Mesendoderm (in vitro differentiated cells): Measurements from ENCODE around the gene ITGAL.
"Not testable (repeated sequence)": the region's sequence is repeated elsewhere in the genome, so short reads cannot be mapped to it uniquely, and the experiment has no call there.

Source experiments
- DNase-seq: peaks from one replicate; pipeline ENCODE4 v3.0.0; 2013
- H2AK5ac ChIP-seq: 2 replicates; pipeline ENCODE4 v1.6.1; 2013; ENCODE audit warnings: low read length, inconsistent platforms
- H2BK120ac ChIP-seq: 2 replicates; pipeline ENCODE4 v1.6.1; 2013; ENCODE audit warnings: low read depth, mild to moderate bottlenecking, low read length, moderate library complexity, mixed read lengths
- H2BK15ac ChIP-seq: replicated peaks from 2 replicates; pipeline ENCODE4 v1.6.1; 2013; ENCODE audit warnings: low read depth, mild to moderate bottlenecking, moderate library complexity
- H2BK5ac ChIP-seq: 2 replicates; pipeline ENCODE4 v1.6.1; 2013; ENCODE audit warnings: low read length, inconsistent platforms
- H3K18ac ChIP-seq: 2 replicates; pipeline ENCODE4 v1.6.1; 2013; ENCODE audit warnings: mild to moderate bottlenecking, low read length, mixed read lengths
- H3K23ac ChIP-seq: one replicate; pipeline ENCODE4 v1.6.1; 2013; ENCODE audit warnings: low read length
- H3K27ac ChIP-seq: 2 replicates; pipeline ENCODE4 v1.5.1; 2013; ENCODE audit warnings: low read depth, mild to moderate bottlenecking, inconsistent platforms, low read length, moderate library complexity
- H3K27me3 ChIP-seq: 2 replicates; pipeline ENCODE4 v1.6.1; 2013; ENCODE audit warnings: low read length, control low read depth, mild to moderate bottlenecking, inconsistent platforms; ENCODE audit not compliant: insufficient read depth, poor library complexity
- H3K36me3 ChIP-seq: 2 replicates; pipeline ENCODE4 v1.6.1; 2013; ENCODE audit warnings: low read length, inconsistent platforms; ENCODE audit not compliant: control insufficient read depth, insufficient read depth
- H3K4ac ChIP-seq: one replicate; pipeline ENCODE4 v1.6.1; 2013; ENCODE audit warnings: low read depth, mild to moderate bottlenecking, low read length, moderate library complexity
- H3K4me1 ChIP-seq: 2 replicates; pipeline ENCODE4 v1.6.1; 2013; ENCODE audit warnings: low read depth, low read length, inconsistent platforms; ENCODE audit not compliant: control insufficient read depth
- H3K4me2 ChIP-seq: 2 replicates; pipeline ENCODE4 v1.6.1; 2013; ENCODE audit warnings: low read length
- H3K4me3 ChIP-seq: 2 replicates; pipeline ENCODE4 v1.5.1; 2013; ENCODE audit warnings: mild to moderate bottlenecking, low read length
- H3K56ac ChIP-seq: one replicate; pipeline ENCODE4 v1.6.1; 2013; ENCODE audit warnings: low read length
- H3K79me1 ChIP-seq: 2 replicates; pipeline ENCODE4 v1.6.1; 2013; ENCODE audit warnings: low read length, inconsistent platforms
- H3K79me2 ChIP-seq: 2 replicates; pipeline ENCODE4 v1.6.1; 2013; ENCODE audit warnings: mild to moderate bottlenecking, low read length; ENCODE audit not compliant: control insufficient read depth, insufficient read depth
- H3K9ac ChIP-seq: 2 replicates; pipeline ENCODE4 v1.6.1; 2013; ENCODE audit warnings: low read length, inconsistent platforms
- H4K5ac ChIP-seq: one replicate; pipeline ENCODE4 v1.6.1; 2013; ENCODE audit warnings: low read length
- H4K8ac ChIP-seq: one replicate; pipeline ENCODE4 v1.6.1; 2013; ENCODE audit warnings: low read depth, mild to moderate bottlenecking, control low read depth, low read length, moderate library complexity
- WGBS: extraction: QIAGEN DNeasy Blood & Tissue Kit; methylation state at CpG from one replicate; pipeline ENCODE4 v1.1.7; 2013; ENCODE audit warnings: low lambda C conversion rate, missing lambda C conversion rate; ENCODE audit not compliant: insufficient coverage; ENCODE audit errors: extremely low coverage; 5-methylcytosine and 5-hydroxymethylcytosine counted together

Gene ITGAL

GRCh38 chr16:30521873-30522641, 49.5 kb downstream of the ITGAL start:
- Histone ChIP-seq H3K36me3 (peaks cover 3% of the 10 kb centered on the region), H4K8ac (no peak overlapping the region), H2AK5ac (no peak overlapping the region), H3K23ac (no peak overlapping the region), H3K4me3 (no peak overlapping the region), H3K4me2 (no peak overlapping the region), H3K27ac (no peak overlapping the region), H2BK120ac (no peak overlapping the region), H3K18ac (no peak overlapping the region), H2BK5ac (no peak overlapping the region), H2BK15ac (no peak overlapping the region), H3K4me1 (peaks cover 2% of the 10 kb centered on the region), H3K9ac (no peak overlapping the region), H4K5ac (no peak overlapping the region), H3K79me1 (no peaks in the 10 kb centered on the region), H3K79me2 (no peaks in the 10 kb centered on the region), H3K4ac (no peak overlapping the region), H3K27me3 (no peaks in the 10 kb centered on the region), H3K56ac (no peak overlapping the region)
- no peak for DNase-seq
- no CpG with 5 or more reads among the region's 11 CpGs for WGBS

- not testable (repeated sequence) for H3K27me3 ChIP-seq, H2AK5ac ChIP-seq, H4K8ac ChIP-seq, H3K27ac ChIP-seq, H2BK15ac ChIP-seq, H2BK120ac ChIP-seq, H3K79me2 ChIP-seq, DNase-seq, H3K18ac ChIP-seq, H3K4ac ChIP-seq, H3K4me1 ChIP-seq, H2BK5ac ChIP-seq, H3K36me3 ChIP-seq, H3K23ac ChIP-seq, H3K56ac ChIP-seq, H3K79me1 ChIP-seq, H3K4me3 ChIP-seq, H3K4me2 ChIP-seq, H3K9ac ChIP-seq, H4K5ac ChIP-seq
- no CpG with 5 or more reads among the region's 12 CpGs for WGBS
These were observed 50.3 kb downstream of the ITGAL start for GRCh38 chr16:30522702-30523463.

DNA sequence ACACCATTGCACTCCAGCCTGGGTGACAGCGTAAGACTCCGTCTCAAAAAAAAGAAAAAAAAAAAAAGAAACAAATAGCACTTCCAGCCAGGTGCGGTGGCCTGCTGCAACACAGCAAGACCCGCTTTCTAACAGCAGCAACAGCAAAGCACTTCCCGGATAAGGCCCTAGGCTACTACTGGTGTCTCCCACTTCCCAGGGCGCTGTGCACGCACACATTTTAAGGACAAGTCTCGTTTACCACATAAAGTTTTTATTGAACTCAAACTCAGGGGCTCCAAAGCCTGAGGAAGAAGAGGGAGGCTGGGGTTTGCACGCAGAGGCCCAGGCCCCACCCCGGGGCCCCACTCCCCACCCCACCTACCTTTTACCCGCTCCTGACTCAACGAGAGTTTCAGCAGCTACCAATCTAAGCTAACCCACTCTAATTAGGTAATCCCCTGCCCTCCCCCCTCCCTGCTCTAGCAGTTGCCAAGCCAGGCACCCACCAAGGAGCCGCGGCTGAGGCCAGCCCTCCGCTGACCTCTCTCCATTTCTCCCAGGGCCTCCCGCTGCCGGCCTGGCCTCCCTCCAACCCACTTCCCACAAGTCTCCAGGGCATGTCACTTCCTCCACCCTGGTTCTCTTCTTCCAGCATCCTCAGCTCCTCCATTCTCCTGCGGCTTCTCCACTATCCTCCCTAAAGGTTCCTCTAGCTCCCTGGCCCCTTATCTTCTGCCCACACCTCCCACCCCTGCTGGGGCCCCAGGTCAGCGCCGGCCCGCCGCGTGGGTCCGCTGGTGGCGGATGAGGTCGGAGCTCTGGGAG, 51.4 kb downstream of the ITGAL start:
- Histone ChIP-seq H3K79me1 (no peaks in the 10 kb centered on the region), H3K4me2 (no peak overlapping the region), H3K4me3 (no peak overlapping the region), H3K27me3 (no peaks in the 10 kb centered on the region), H3K23ac (no peak overlapping the region), H3K9ac (no peak overlapping the region), H4K8ac (no peak overlapping the region), H3K56ac (no peak overlapping the region), H3K79me2 (no peaks in the 10 kb centered on the region), H2AK5ac (no peak overlapping the region), H3K18ac (no peak overlapping the region), H3K27ac (no peak overlapping the region), H3K4ac (no peak overlapping the region), H2BK5ac (no peak overlapping the region), H3K4me1 (peaks cover 8% of the 10 kb centered on the region), H3K36me3 (peaks cover 3% of the 10 kb centered on the region), H2BK15ac (no peak overlapping the region), H4K5ac (no peak overlapping the region), H2BK120ac (no peak overlapping the region)
- no CpG with 5 or more reads among the region's 26 CpGs for WGBS
- DNase-seq: no peak

DNA sequence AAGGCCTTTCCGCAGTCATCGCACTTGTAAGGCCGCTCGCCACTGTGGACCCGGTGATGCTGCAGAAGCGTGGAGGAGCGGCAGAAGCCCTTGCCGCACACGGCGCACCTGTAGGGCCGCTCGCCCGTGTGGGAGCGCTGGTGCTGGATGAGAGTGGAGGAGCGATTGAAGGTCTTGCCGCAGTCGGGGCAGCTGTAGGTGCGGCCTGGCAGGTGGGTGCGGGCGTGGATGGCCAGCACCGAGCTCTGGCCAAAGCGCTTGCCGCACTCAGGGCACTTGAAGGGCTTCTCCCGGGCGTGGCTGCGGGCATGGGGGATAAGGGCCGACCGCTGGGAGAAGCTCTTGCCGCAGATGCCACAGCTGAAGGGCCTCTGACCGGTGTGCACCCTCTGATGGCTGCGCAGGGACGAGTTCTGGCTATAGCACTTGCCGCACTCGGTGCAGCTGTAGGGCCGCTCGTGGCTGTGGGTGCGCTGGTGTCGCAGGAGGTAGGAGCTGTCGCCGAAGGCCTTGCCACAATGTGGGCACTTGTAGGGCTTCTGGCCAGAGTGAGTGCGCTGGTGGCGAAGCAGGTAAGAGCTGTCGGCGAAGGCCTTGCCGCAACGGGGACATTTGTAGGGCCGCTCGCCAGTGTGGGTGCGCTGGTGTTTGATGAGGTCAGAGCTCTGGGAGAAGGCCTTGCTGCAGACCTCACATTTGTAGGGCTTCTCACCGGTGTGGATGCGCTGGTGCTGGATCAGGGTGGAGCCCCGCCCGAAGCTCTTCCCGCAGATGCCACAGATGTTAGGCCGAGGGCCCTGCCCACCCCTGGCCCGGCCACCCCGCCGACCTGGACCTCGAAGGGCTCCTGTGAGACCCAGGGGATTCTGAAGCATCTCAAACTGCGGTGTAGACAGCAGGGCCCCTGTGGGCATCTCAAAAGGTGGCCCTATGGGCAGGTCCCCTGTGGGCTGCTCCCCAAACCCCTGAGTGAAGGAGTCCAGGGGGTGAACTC, 52.3 kb downstream of the ITGAL start:
- H3K4me3 ChIP-seq: no peak overlapping the region
- no peak overlapping the region for H2BK15ac ChIP-seq
- WGBS: no CpG with 5 or more reads among the region's 60 CpGs
- no peak overlapping the region for H2BK120ac ChIP-seq
- no peak overlapping the region for H3K9ac ChIP-seq
- no peak overlapping the region for H3K23ac ChIP-seq
- no peaks in the 10 kb centered on the region for H3K79me1 ChIP-seq
- no peak overlapping the region for H2BK5ac ChIP-seq
- H3K36me3 ChIP-seq: peaks cover 3% of the 10 kb centered on the region
- no peak overlapping the region for H4K8ac ChIP-seq
- no peak overlapping the region for H3K56ac ChIP-seq
- no peak overlapping the region for H4K5ac ChIP-seq
- no peaks in the 10 kb centered on the region for H3K79me2 ChIP-seq
- no peak overlapping the region for H3K18ac ChIP-seq
- H3K4me1 ChIP-seq: peaks cover 8% of the 10 kb centered on the region
- peak overlapping the region; percentile 17 for H3K27ac ChIP-seq
- H2AK5ac ChIP-seq: no peak overlapping the region
- H3K4me2 ChIP-seq: no peak overlapping the region
- H3K4ac ChIP-seq: no peak overlapping the region
- DNase-seq: no peak
- H3K27me3 ChIP-seq: no peaks in the 10 kb centered on the region

DNA sequence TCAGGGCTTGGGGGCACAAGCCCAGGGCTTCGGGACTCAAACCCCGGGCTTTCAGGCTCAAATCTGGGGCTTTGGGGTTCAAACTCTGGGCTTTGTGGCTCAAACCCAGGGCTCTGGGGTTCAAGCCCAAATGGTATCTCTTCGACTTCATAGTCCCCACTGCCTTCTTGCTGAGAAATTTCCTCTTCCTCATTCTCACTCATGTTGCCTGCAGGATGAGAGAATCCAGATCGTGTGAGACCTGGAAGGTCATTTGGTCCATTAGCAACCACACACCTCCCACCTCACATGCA, 53.2 kb downstream of the ITGAL start:
- H3K4ac ChIP-seq: no peak overlapping the region
- no CpG with 5 or more reads among the region's 4 CpGs for WGBS
- peaks cover 8% of the 10 kb centered on the region for H3K4me1 ChIP-seq
- H3K56ac ChIP-seq: peak overlapping the region; percentile 93
- H3K79me2 ChIP-seq: no peaks in the 10 kb centered on the region
- H2AK5ac ChIP-seq: no peak overlapping the region
- H3K9ac ChIP-seq: peak overlapping the region; percentile 92
- no peak overlapping the region for H3K23ac ChIP-seq
- H4K5ac ChIP-seq: no peak overlapping the region
- H3K18ac ChIP-seq: no peak overlapping the region
- peak overlapping the region; percentile 1 for H4K8ac ChIP-seq
- H2BK5ac ChIP-seq: no peak overlapping the region
- H3K27ac ChIP-seq: no peak overlapping the region
- peak overlapping the region; percentile 83 for H3K4me2 ChIP-seq
- H3K79me1 ChIP-seq: no peaks in the 10 kb centered on the region
- peaks cover 3% of the 10 kb centered on the region for H3K36me3 ChIP-seq
- no peak for DNase-seq
- no peaks in the 10 kb centered on the region for H3K27me3 ChIP-seq
- no peak overlapping the region for H2BK120ac ChIP-seq
- H3K4me3 ChIP-seq: peak overlapping the region; percentile 79
- no peak overlapping the region for H2BK15ac ChIP-seq
